Neural cell (in vitro differentiated cells): ENCODE measurements around the gene HEPACAM. TPM values are rescaled to one million over a fixed set of nuclear protein-coding genes. Genes with fewer than 3 reads are reported as not detected.

ENCODE experiments used
- H2AFZ ChIP-seq: fragments of 200-600, 300-800 bp; sonication (generic), shearing (Covaris generic); 2 replicates; pipeline ENCODE4 v1.6.0; 2014; ENCODE audit warnings: low read depth, mild to moderate bottlenecking, antibody characterized with exemption, low read length, moderate library complexity
- H3F3A ChIP-seq: fragments of 200-600 bp; shearing (Covaris generic); 2 replicates; pipeline ENCODE4 v1.6.1; 2016; ENCODE audit warnings: mild to moderate bottlenecking, moderate library complexity, mixed read lengths, antibody characterized with exemption, low read length; ENCODE audit not compliant: insufficient read depth, poor library complexity, severe bottlenecking
- H3K27ac ChIP-seq: fragments of 200-600, 300-800 bp; sonication (generic), shearing (Covaris generic); 2 replicates; pipeline ENCODE4 v1.5.1; 2014; ENCODE audit warnings: mild to moderate bottlenecking, low read length, moderate library complexity
- H3K27me3 ChIP-seq: fragments of 300-800, 200-600 bp; sonication (generic), shearing (Covaris generic); 2 replicates; pipeline ENCODE4 v1.6.0; 2014; ENCODE audit warnings: mild to moderate bottlenecking, low read depth, low read length, moderate library complexity; ENCODE audit not compliant: insufficient read depth
- H3K36me3 ChIP-seq: fragments of 300-800, 200-600 bp; sonication (generic), shearing (Covaris generic); 2 replicates; pipeline ENCODE4 v1.5.1; 2014; ENCODE audit warnings: mild to moderate bottlenecking, antibody characterized with exemption, low read length, moderate library complexity; ENCODE audit not compliant: insufficient read depth
- H3K4me2 ChIP-seq: fragments of 300-800, 200-600 bp; sonication (generic), shearing (Covaris generic); 2 replicates; pipeline ENCODE4 v1.6.0; 2014; ENCODE audit warnings: mild to moderate bottlenecking, low read length
- H3K4me3 ChIP-seq: fragments of 300-800, 200-600 bp; sonication (generic), shearing (Covaris generic); 2 replicates; pipeline ENCODE4 v1.5.1; 2014; ENCODE audit warnings: mild to moderate bottlenecking, low read length, moderate library complexity
- H3K79me2 ChIP-seq: fragments of 200-600 bp; shearing (Covaris generic); replicated peaks from 2 replicates; pipeline ENCODE4 v1.6.0; 2014; ENCODE audit warnings: mild to moderate bottlenecking, low read length, moderate library complexity; ENCODE audit not compliant: insufficient read depth
- H3K9ac ChIP-seq: fragments of 300-800, 200-600 bp; sonication (generic), shearing (Covaris generic); 2 replicates; pipeline ENCODE4 v1.6.1; 2016; ENCODE audit warnings: mild to moderate bottlenecking, low read length, mixed read lengths
- H3K9me2 ChIP-seq: fragments of 200-600 bp; shearing (Covaris generic); 2 replicates; pipeline ENCODE4 v1.6.1; 2016; ENCODE audit warnings: mild to moderate bottlenecking, low read length, mixed read lengths; ENCODE audit not compliant: insufficient read depth
- H3K9me3 ChIP-seq: fragments of 200-600, 300-800 bp; sonication (generic), shearing (Covaris generic); 2 replicates; pipeline ENCODE4 v1.6.1; 2016; ENCODE audit warnings: mild to moderate bottlenecking, mixed run types, low read length, moderate library complexity, mixed read lengths
- H4K20me1 ChIP-seq: fragments of 200-600 bp; shearing (Covaris generic); 2 replicates; pipeline ENCODE4 v1.6.1; 2016; ENCODE audit warnings: mild to moderate bottlenecking, mixed run types; ENCODE audit not compliant: insufficient read depth
- EP300 ChIP-seq: fragments of 450-650 bp; conservative IDR thresholded peaks from 2 replicates; pipeline ENCODE4 v1.6.1; 2014; ENCODE audit warnings: antibody characterized with exemption, mild to moderate bottlenecking, moderate library complexity; ENCODE audit not compliant: poor library complexity, severe bottlenecking
- EZH2 ChIP-seq: fragments of 200-600, 300-800 bp; shearing (Covaris generic), sonication (generic); IDR thresholded peaks from 2 replicates; pipeline ENCODE4 v1.6.1; 2014; ENCODE audit warnings: antibody characterized with exemption, low read length, borderline replicate concordance, mild to moderate bottlenecking; ENCODE audit not compliant: insufficient read depth, poor library complexity, severe bottlenecking
- MXI1 ChIP-seq: fragments of 450-650 bp; conservative IDR thresholded peaks from 2 replicates; pipeline ENCODE4 v1.6.1; 2014; ENCODE audit warnings: antibody characterized with exemption, mild to moderate bottlenecking; ENCODE audit not compliant: poor library complexity, severe bottlenecking
- POLR2AphosphoS5 ChIP-seq: IDR thresholded peaks from 2 replicates; pipeline ENCODE4 v1.6.1; 2012
- RAD21 ChIP-seq: fragments of 450-650 bp; conservative IDR thresholded peaks from 2 replicates; pipeline ENCODE4 v1.6.1; 2014; ENCODE audit warnings: antibody characterized with exemption, mild to moderate bottlenecking, moderate library complexity
- SMC3 ChIP-seq: fragments of 450-650 bp; conservative IDR thresholded peaks from 2 replicates; pipeline ENCODE4 v1.6.1; 2014; ENCODE audit warnings: antibody characterized with exemption, mild to moderate bottlenecking, moderate library complexity; ENCODE audit not compliant: poor library complexity
- TAF1 ChIP-seq: IDR thresholded peaks from 2 replicates; pipeline ENCODE4 v1.6.1; 2012; ENCODE audit warnings: low read depth
- polyA plus RNA-seq: library from polyadenylated mRNA; depleted of rRNA; stranded (reverse); fragments of >200 nt; gene quantifications from 2 replicates; pipeline ENCODE4 v1.2.3, GENCODE V29; 2014
- TF ChIP-seq, protein P1 (sequence below): fragments of 450-650 bp; IDR thresholded peaks from 2 replicates; pipeline ENCODE4 v1.5.1; 2014; ENCODE audit warnings: antibody characterized with exemption, mild to moderate bottlenecking, moderate library complexity; ENCODE audit not compliant: poor library complexity, severe bottlenecking
- TF ChIP-seq, protein P2 (sequence below): IDR thresholded peaks from 2 replicates; pipeline ENCODE4 v1.6.1; 2012; ENCODE audit warnings: borderline replicate concordance

HEPACAM gene
- polyA plus RNA-seq, 1 donor from 2014 or later = not detected

DNA sequence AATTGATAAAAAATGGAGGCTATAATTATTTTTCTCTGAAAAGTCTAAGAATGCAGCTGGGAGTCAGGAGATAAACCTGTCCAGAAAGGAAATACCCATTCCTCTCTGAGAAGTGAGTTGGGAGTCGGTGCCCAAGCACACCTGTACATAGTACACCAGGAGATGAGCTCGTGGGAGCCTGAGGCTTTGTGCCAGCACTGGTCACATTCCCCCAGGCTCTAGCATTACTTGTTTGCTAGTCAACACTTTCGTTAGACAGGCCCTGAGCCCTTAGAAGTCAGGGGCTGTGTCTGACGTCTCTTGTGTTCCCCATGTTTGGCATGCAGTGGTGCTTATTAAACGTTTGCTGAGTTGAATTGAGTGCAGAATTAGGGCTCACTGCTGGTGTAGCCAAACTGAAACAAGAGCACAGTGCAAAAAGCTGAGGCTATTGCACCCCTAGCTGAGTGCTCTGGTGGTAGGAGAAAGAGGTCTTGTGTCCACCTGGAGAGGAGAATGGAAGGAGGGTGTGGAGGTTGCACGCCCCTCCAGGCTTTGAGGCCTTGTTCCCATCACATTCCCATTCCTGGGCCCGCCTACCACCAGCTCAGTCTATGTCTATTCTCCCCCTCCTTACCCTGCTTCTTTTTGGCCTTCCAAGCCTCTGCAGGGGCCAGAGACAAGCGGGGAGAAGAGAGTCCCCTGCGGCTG, 45.0 kb downstream of the HEPACAM start:
- H3K27ac ChIP-seq = no peak overlapping the region
- H3F3A ChIP-seq = no peaks in the 10 kb centered on the region
- H3K9ac ChIP-seq = no peak overlapping the region
- H3K79me2 ChIP-seq = no peaks in the 10 kb centered on the region
- no peak for TF ChIP-seq POLR2AphosphoS5
- no peak for TF ChIP-seq RAD21
- TF ChIP-seq TAF1 = no peak
- no peak for TF ChIP-seq EZH2
- TF ChIP-seq, protein P1, sequence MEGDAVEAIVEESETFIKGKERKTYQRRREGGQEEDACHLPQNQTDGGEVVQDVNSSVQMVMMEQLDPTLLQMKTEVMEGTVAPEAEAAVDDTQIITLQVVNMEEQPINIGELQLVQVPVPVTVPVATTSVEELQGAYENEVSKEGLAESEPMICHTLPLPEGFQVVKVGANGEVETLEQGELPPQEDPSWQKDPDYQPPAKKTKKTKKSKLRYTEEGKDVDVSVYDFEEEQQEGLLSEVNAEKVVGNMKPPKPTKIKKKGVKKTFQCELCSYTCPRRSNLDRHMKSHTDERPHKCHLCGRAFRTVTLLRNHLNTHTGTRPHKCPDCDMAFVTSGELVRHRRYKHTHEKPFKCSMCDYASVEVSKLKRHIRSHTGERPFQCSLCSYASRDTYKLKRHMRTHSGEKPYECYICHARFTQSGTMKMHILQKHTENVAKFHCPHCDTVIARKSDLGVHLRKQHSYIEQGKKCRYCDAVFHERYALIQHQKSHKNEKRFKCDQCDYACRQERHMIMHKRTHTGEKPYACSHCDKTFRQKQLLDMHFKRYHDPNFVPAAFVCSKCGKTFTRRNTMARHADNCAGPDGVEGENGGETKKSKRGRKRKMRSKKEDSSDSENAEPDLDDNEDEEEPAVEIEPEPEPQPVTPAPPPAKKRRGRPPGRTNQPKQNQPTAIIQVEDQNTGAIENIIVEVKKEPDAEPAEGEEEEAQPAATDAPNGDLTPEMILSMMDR = no peak
- TF ChIP-seq, protein P2, sequence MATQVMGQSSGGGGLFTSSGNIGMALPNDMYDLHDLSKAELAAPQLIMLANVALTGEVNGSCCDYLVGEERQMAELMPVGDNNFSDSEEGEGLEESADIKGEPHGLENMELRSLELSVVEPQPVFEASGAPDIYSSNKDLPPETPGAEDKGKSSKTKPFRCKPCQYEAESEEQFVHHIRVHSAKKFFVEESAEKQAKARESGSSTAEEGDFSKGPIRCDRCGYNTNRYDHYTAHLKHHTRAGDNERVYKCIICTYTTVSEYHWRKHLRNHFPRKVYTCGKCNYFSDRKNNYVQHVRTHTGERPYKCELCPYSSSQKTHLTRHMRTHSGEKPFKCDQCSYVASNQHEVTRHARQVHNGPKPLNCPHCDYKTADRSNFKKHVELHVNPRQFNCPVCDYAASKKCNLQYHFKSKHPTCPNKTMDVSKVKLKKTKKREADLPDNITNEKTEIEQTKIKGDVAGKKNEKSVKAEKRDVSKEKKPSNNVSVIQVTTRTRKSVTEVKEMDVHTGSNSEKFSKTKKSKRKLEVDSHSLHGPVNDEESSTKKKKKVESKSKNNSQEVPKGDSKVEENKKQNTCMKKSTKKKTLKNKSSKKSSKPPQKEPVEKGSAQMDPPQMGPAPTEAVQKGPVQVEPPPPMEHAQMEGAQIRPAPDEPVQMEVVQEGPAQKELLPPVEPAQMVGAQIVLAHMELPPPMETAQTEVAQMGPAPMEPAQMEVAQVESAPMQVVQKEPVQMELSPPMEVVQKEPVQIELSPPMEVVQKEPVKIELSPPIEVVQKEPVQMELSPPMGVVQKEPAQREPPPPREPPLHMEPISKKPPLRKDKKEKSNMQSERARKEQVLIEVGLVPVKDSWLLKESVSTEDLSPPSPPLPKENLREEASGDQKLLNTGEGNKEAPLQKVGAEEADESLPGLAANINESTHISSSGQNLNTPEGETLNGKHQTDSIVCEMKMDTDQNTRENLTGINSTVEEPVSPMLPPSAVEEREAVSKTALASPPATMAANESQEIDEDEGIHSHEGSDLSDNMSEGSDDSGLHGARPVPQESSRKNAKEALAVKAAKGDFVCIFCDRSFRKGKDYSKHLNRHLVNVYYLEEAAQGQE = no peak
- TF ChIP-seq MXI1 = no peak
- TF ChIP-seq SMC3 = no peak
- H3K9me3 ChIP-seq = no peaks in the 10 kb centered on the region
- no peaks in the 10 kb centered on the region for H3K27me3 ChIP-seq
- H3K36me3 ChIP-seq = no peaks in the 10 kb centered on the region
- H3K9me2 ChIP-seq = no peaks in the 10 kb centered on the region
- H2AFZ ChIP-seq = no peak overlapping the region
- no peaks in the 10 kb centered on the region for H4K20me1 ChIP-seq
- no peak overlapping the region for H3K4me3 ChIP-seq
- H3K4me2 ChIP-seq = no peak overlapping the region

DNA sequence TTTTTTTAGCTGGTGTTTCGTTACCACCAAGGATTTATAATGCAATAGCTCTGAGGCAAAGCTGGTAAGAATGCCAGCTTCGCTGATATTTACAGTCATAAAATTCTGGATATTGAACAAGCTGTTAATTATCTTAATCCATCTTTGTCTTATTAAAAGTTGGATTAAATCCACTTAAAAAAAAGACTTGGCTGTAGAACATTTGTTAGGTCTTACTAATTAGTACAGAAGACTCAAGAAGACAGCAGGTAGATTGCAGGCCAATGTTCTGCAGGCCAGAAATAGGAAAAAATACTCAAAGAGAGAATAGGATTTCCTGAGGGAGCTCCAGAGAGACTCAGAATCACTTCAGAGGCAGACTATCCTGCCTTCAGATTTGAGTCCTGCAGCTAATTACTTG, 45.7 kb downstream of the HEPACAM start:
- Histone ChIP-seq H3K4me3 (no peak overlapping the region), H3K79me2 (no peaks in the 10 kb centered on the region), H3K27me3 (no peaks in the 10 kb centered on the region), H3K4me2 (no peak overlapping the region), H3F3A (no peaks in the 10 kb centered on the region), H2AFZ (no peak overlapping the region), H3K9ac (no peak overlapping the region), H3K36me3 (no peaks in the 10 kb centered on the region), H4K20me1 (no peaks in the 10 kb centered on the region), H3K9me2 (no peaks in the 10 kb centered on the region), H3K27ac (no peak overlapping the region), H3K9me3 (no peaks in the 10 kb centered on the region)
- TF ChIP-seq RAD21 (no peak), TAF1 (no peak), SMC3 (no peak), EZH2 (no peak), MXI1 (no peak), EP300 (no peak)
- TF ChIP-seq, protein P1 = no peak
